PC-9 (cell line): ENCODE results near the gene VANGL2.

ENCODE experiments used
- EZH2 ChIP-seq: fragments of 200-600 bp; sonication (generic); IDR thresholded peaks from 2 replicates; pipeline ENCODE4 v1.8.0; 2017; ENCODE audit warnings: antibody characterized with exemption, low read depth
- TF ChIP-seq, protein P1 (sequence below): fragments of 200-600 bp; sonication (generic); conservative IDR thresholded peaks from 2 replicates; pipeline ENCODE4 v1.6.1; 2017; ENCODE audit warnings: mixed run types, antibody characterized with exemption, mild to moderate bottlenecking, moderate library complexity

DNA sequence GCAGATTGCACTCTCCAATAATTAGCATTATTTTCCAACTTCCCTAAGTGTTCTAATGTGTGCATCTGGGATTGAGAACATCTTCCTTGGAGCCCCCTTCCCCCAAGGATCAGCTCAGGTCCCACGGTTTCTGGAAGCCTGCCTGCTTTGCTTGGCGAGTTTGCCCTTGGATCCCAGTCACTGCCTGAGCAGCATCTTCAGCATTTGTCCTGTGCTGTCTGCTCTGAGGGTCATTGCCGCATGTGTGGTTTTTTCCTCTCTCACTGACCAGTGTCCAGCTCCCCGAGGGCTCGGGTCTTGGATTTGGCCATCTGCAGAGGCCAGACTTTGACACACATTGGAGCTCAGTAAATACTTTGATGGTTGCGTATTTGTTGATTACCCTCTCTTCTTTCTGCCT lies 18.1 kb downstream of the VANGL2 start:
- TF ChIP-seq, protein P1, sequence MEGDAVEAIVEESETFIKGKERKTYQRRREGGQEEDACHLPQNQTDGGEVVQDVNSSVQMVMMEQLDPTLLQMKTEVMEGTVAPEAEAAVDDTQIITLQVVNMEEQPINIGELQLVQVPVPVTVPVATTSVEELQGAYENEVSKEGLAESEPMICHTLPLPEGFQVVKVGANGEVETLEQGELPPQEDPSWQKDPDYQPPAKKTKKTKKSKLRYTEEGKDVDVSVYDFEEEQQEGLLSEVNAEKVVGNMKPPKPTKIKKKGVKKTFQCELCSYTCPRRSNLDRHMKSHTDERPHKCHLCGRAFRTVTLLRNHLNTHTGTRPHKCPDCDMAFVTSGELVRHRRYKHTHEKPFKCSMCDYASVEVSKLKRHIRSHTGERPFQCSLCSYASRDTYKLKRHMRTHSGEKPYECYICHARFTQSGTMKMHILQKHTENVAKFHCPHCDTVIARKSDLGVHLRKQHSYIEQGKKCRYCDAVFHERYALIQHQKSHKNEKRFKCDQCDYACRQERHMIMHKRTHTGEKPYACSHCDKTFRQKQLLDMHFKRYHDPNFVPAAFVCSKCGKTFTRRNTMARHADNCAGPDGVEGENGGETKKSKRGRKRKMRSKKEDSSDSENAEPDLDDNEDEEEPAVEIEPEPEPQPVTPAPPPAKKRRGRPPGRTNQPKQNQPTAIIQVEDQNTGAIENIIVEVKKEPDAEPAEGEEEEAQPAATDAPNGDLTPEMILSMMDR = no peak
- no peak for TF ChIP-seq EZH2
